Peyer's patch (tissue), 4 donors: ENCODE measurements around the gene EYS. TPM values are rescaled to one million over a fixed set of nuclear protein-coding genes. Genes with fewer than 3 reads are reported as not detected.

ENCODE experiments used
- DNase-seq, 3 donors: peaks; one replicate each; pipeline ENCODE4 v3.0.0-alpha.2; 2017 to 2019
- H3K27ac ChIP-seq, 4 donors: fragments of 200-600 bp; sonication (generic); one replicate each; pipeline ENCODE4 v1.5.1; 2016 to 2019
- H3K27me3 ChIP-seq, 2 donors: fragments of 200-600 bp; sonication (generic); one replicate each; pipeline ENCODE4 v1.5.1; 2019
- H3K36me3 ChIP-seq, 3 donors: fragments of 200-600 bp; sonication (generic); one replicate each; pipeline ENCODE4 v1.5.1; 2016 to 2019
- H3K4me1 ChIP-seq, 4 donors: fragments of 200-600 bp; sonication (generic); one replicate each; pipeline ENCODE4 v1.5.1; 2016 to 2019
- H3K4me3 ChIP-seq, 4 donors: fragments of 200-600 bp; sonication (generic); 1 replicate in 3 of 4; 2 replicates in 1 of 4; pipeline ENCODE4 v1.5.1; 2016 to 2019; ENCODE audit warnings: mild to moderate bottlenecking in 1 of 4
- H3K9me3 ChIP-seq, 4 donors: fragments of 200-600 bp; sonication (generic); one replicate each; pipeline ENCODE4 v1.5.1; 2016 to 2019; ENCODE audit warnings: mild to moderate bottlenecking in 1 of 4
- POLR2A ChIP-seq, 2 donors: fragments of 450-650 bp; IDR thresholded peaks; one replicate each; pipeline ENCODE4 v1.5.1; 2017; ENCODE audit warnings: antibody characterized with exemption in 2 of 2, mild to moderate bottlenecking in 2 of 2, moderate library complexity in 2 of 2
- total RNA-seq, 4 donors: library from RNA; depleted of rRNA; stranded (reverse); fragments of >200 nt; gene quantifications; one replicate each; pipeline ENCODE4 v1.1.0, GENCODE V29; 2016
- TF ChIP-seq, protein P1 (sequence below), 6 experiments: fragments of 450-650 bp in 4 of 6; fragments of 200-600 bp in 2 of 6; sonication (generic) in 1 of 6; IDR thresholded peaks; one replicate each; pipeline ENCODE4 v1.5.1; 2017 to 2019; ENCODE audit warnings: antibody characterized with exemption in 6 of 6, mild to moderate bottlenecking in 3 of 6, moderate library complexity in 1 of 6

EYS gene
- total RNA-seq, 4 donors from 2014 or later = 0.13 to 1.5 (median 0.35) TPM; not detected in 1

DNA sequence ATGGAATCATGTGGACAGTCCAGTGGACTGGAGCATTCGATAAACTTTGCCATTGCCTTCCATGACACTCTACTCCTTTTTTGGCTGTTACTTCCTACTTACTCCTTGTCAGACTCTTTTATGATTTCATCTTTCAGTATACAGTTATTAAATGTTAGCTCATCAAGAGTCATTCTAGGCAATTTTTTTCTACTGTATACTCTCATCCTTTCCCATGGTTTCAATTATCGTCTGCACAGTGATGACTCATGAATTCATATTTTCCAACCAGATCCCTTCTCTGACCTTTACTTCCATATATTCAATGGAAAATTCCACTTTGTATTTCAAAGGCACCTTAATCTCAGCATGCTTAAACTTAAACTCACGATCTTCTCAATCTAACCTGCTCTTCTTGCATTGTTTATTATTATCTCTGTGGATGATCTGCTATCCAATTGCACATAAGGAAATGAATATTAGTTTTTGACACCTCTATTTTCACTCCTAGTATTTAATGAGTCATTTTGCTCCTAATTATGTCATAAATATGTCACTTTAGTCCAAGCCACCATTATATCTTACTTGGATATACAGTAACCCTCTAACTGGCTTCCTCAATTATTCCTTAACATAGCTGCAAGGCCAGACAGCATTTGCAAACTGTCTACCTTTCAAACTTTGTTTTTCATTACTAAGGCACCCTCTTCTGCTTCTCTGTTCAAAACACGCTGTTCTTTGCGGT is 1643.9 kb downstream of the EYS start:
- Histone ChIP-seq H3K4me3 (no peak overlapping the region), H3K9me3 (no peaks in the 10 kb centered on the region), H3K27me3 (no peaks in the 10 kb centered on the region), H3K27ac (no peak overlapping the region), H3K4me1 (no peaks in the 10 kb centered on the region), H3K36me3 (no peaks in the 10 kb centered on the region)
- DNase-seq = no peak
- no peak for TF ChIP-seq POLR2A (IDR thresholded peaks at IDR 0.05)
- TF ChIP-seq, protein P1, sequence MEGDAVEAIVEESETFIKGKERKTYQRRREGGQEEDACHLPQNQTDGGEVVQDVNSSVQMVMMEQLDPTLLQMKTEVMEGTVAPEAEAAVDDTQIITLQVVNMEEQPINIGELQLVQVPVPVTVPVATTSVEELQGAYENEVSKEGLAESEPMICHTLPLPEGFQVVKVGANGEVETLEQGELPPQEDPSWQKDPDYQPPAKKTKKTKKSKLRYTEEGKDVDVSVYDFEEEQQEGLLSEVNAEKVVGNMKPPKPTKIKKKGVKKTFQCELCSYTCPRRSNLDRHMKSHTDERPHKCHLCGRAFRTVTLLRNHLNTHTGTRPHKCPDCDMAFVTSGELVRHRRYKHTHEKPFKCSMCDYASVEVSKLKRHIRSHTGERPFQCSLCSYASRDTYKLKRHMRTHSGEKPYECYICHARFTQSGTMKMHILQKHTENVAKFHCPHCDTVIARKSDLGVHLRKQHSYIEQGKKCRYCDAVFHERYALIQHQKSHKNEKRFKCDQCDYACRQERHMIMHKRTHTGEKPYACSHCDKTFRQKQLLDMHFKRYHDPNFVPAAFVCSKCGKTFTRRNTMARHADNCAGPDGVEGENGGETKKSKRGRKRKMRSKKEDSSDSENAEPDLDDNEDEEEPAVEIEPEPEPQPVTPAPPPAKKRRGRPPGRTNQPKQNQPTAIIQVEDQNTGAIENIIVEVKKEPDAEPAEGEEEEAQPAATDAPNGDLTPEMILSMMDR (IDR thresholded peaks at IDR 0.05) = no peak

DNA sequence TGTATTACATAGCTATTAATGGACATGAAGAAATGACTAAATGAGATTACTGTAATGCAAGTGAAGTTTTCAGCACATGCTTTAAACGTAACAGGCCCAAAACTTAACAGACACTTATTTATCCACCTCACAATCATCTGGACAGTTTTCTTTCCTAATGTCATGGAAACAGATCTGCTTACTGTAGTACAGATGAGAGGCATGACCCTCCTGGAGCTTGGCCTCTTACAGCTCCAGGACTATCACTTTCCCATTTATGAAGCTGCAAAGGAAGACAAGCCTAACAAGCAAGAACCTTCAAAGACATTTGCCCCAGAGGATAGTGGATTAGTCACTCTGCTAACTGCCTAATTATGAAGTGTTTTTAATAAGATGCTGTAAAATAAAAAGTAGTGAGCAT is 1652.2 kb downstream of the EYS start:
- TF ChIP-seq POLR2A (IDR thresholded peaks at IDR 0.05) = no peak
- TF ChIP-seq, protein P1 (IDR thresholded peaks at IDR 0.05) = no peak
- H3K4me3 ChIP-seq = no peak overlapping the region
- H3K4me1 ChIP-seq = no peaks in the 10 kb centered on the region
- no peaks in the 10 kb centered on the region for H3K9me3 ChIP-seq
- no peaks in the 10 kb centered on the region for H3K27me3 ChIP-seq
- H3K27ac ChIP-seq = no peak overlapping the region
- no peak for DNase-seq
- H3K36me3 ChIP-seq = no peaks in the 10 kb centered on the region

DNA sequence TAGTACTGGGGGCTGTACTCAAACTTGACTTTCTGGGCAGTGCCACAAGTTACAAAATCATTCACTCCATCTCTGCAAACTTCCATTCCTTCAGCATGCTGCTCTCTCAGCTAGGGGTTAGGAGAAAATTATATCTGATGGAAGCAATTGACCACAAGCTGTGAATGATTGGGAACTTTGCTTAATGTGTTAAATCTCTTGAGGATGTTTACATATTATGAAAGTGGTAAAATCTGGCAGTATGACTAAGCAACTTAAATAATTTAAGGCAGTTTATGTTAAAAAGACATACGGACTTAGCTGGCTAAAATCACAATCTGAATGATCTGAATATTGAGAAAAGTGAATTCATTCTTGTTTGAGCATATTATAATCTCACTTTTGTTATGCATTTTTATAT is 1656.4 kb downstream of the EYS start:
- Histone ChIP-seq H3K9me3 (no peaks in the 10 kb centered on the region), H3K4me1 (no peaks in the 10 kb centered on the region), H3K27me3 (no peaks in the 10 kb centered on the region), H3K27ac (no peak overlapping the region), H3K4me3 (no peak overlapping the region), H3K36me3 (no peaks in the 10 kb centered on the region)
- DNase-seq = no peak
- TF ChIP-seq, protein P1 (IDR thresholded peaks at IDR 0.05) = no peak
- TF ChIP-seq POLR2A (IDR thresholded peaks at IDR 0.05) = no peak

DNA sequence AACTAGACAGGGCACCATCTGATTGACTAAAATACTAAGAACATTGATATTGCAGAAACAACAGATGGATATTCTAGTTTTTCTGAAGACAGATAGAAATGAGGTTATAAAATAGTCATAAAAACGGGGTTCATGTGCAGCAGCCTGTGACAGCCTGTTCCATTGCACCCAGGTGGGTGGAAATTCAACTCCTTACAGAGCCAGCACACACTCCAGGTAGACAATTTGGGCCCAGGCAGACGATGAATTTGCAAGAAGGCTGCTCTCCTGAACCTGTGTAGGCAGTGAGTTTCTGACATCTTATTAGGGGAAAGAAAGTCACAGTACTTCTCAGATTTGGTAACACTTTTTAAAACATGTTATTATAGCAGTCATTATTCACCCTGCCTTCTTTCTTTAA is 1657.3 kb downstream of the EYS start:
- TF ChIP-seq, protein P1 (IDR thresholded peaks at IDR 0.05) = no peak
- TF ChIP-seq POLR2A (IDR thresholded peaks at IDR 0.05) = no peak
- no peaks in the 10 kb centered on the region for H3K9me3 ChIP-seq
- H3K27ac ChIP-seq = no peak overlapping the region
- DNase-seq = no peak
- H3K4me1 ChIP-seq = no peaks in the 10 kb centered on the region
- no peaks in the 10 kb centered on the region for H3K36me3 ChIP-seq
- no peak overlapping the region for H3K4me3 ChIP-seq
- no peaks in the 10 kb centered on the region for H3K27me3 ChIP-seq

DNA sequence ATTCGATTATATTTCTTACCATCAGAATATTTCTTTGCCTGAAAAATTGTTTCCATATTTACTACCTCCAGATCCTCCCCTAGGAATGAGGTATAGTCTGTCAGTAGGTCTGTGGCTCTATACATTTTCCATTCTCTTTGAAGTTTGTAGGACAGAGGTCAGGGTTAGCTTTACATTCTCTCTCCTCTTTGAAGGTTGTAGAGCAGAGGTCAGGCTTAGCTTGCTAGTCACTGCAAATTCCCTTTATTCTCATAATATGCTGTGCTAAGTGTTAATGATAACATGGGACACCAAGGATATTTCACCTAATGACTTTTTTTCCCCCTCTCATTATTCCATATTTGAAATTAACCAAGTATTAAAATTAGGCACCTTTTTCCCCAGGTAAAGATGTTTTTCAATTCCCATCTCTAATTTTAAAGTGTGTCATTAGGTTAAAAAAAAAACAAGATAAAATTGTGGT is 1660.2 kb downstream of the EYS start:
- H3K27me3 ChIP-seq = no peaks in the 10 kb centered on the region
- no peak for DNase-seq
- TF ChIP-seq POLR2A (IDR thresholded peaks at IDR 0.05) = no peak
- TF ChIP-seq, protein P1 (IDR thresholded peaks at IDR 0.05) = no peak
- H3K4me3 ChIP-seq = no peak overlapping the region
- H3K27ac ChIP-seq = no peak overlapping the region
- no peaks in the 10 kb centered on the region for H3K4me1 ChIP-seq
- H3K36me3 ChIP-seq = no peaks in the 10 kb centered on the region
- no peaks in the 10 kb centered on the region for H3K9me3 ChIP-seq
